Natural killer cell treated with Interleukin-12 subunit alpha and Interleukin-12 subunit beta and Interleukin-15 and Interleukin-18, amount 100 ng/mL, for 72 hours (primary cell): ENCODE measurements around the gene PPP1R12C. TPM values are rescaled to one million over a fixed set of nuclear protein-coding genes. Genes with fewer than 3 reads are reported as not detected.
A peak's percentile ranks its signal among the peaks of the same experiment; 100 is the strongest.

Source experiments
- ATAC-seq, 2 donors: fragments of 150-1000 bp; cut with Tn5 transposase in 1 of 2; sonication (Bioruptor Pico), chemical (Tn5 transposase) in 1 of 2; 2 replicates each; pipeline ENCODE4 v1.10.0; 2021
- DNase-seq: peaks from one replicate; pipeline ENCODE4 v3.0.0; 2022; ENCODE audit warnings: low spot score
- H3K27ac Mint-ChIP-seq, 2 donors: 1 replicate in 1 of 2; 2 replicates in 1 of 2; pipeline ENCODE4 v1.8.0; 2022; ENCODE audit warnings: mixed read lengths in 2 of 2, mild to moderate bottlenecking in 1 of 2, moderate library complexity in 1 of 2
- H3K27me3 Mint-ChIP-seq, 2 donors: 1 replicate in 1 of 2; 2 replicates in 1 of 2; pipeline ENCODE4 v1.8.0; 2022; ENCODE audit warnings: mixed read lengths in 2 of 2
- H3K36me3 Mint-ChIP-seq: one replicate; pipeline ENCODE4 v1.8.0; 2022; ENCODE audit warnings: mixed read lengths
- H3K4me1 Mint-ChIP-seq, 2 donors: 1 replicate in 1 of 2; 2 replicates in 1 of 2; pipeline ENCODE4 v1.8.0; 2022; ENCODE audit warnings: low read depth in 2 of 2, mixed read lengths in 2 of 2, mild to moderate bottlenecking in 1 of 2
- H3K4me3 Mint-ChIP-seq: one replicate; pipeline ENCODE4 v1.8.0; 2022; ENCODE audit warnings: mixed read lengths
- H3K9me3 Mint-ChIP-seq: 2 replicates; pipeline ENCODE4 v1.8.0; 2022; ENCODE audit warnings: mixed read lengths
- total RNA-seq, 2 donors: library from RNA; stranded (reverse); gene quantifications; one replicate each; pipeline ENCODE4 v1.2.3, GENCODE V29; 2022

Gene PPP1R12C
- total RNA-seq, 2 donors from 2014 or later, result 157 to 251 TPM

- DNase-seq (peak; percentile 58), ATAC-seq (no peak)
- no peaks in the 10 kb centered on the region for H3K36me3 Mint-ChIP-seq
- peaks cover 21 to 24% of the 10 kb centered on the region in 2 donors for H3K27me3 Mint-ChIP-seq
- H3K4me1 Mint-ChIP-seq, result peaks cover 34 to 37% of the 10 kb centered on the region in 2 donors
- no peak overlapping the region for H3K4me3 Mint-ChIP-seq
- no peak overlapping the region for H3K27ac Mint-ChIP-seq
- peaks cover 3% of the 10 kb centered on the region for H3K9me3 Mint-ChIP-seq
Measured at GRCh38 chr19:55085923-55086715, 31.3 kb downstream of the PPP1R12C start.

DNA sequence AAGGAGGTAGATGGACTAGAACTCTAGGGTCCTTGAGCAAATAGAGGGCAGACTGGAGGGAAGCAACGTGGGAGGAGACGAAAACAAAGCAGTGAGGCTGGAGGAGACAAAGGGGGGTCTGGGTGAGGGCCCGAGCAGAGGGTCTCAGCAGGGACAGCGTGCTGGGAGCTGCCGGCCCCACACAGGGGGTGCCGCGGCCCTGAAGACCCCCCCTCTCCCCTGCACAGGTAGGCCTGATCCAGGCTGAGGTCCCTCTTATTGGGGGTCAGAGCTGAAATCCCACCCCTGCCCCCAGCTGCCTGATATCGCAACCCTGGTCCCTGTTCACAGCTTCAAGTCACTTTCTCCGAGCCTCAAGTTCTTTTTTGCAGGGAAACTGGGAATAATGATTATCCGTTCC lies 33.0 kb downstream of the PPP1R12C start:
- peaks cover 21 to 24% of the 10 kb centered on the region in 2 donors for H3K27me3 Mint-ChIP-seq
- DNase-seq, result no peak
- H3K4me3 Mint-ChIP-seq, result no peak overlapping the region
- peaks cover 3% of the 10 kb centered on the region for H3K9me3 Mint-ChIP-seq
- no peak for ATAC-seq
- no peaks in the 10 kb centered on the region for H3K36me3 Mint-ChIP-seq
- H3K4me1 Mint-ChIP-seq, result peaks cover 44 to 46% of the 10 kb centered on the region in 2 donors
- H3K27ac Mint-ChIP-seq, result no peak overlapping the region

- H3K9me3 Mint-ChIP-seq, result peaks cover 3% of the 10 kb centered on the region
- no peak for ATAC-seq
- H3K27ac Mint-ChIP-seq, result peak overlapping the region in 1 of 2 donors; percentile 77
- DNase-seq, result peak; percentile 49
- no peaks in the 10 kb centered on the region for H3K36me3 Mint-ChIP-seq
- H3K4me1 Mint-ChIP-seq, result peaks cover 35 to 40% of the 10 kb centered on the region in 2 donors
- peaks cover 15 to 17% of the 10 kb centered on the region in 2 donors for H3K27me3 Mint-ChIP-seq
- peak overlapping the region; percentile 48 for H3K4me3 Mint-ChIP-seq
Measured at GRCh38 chr19:55083004-55083850, 34.2 kb downstream of the PPP1R12C start.

DNA sequence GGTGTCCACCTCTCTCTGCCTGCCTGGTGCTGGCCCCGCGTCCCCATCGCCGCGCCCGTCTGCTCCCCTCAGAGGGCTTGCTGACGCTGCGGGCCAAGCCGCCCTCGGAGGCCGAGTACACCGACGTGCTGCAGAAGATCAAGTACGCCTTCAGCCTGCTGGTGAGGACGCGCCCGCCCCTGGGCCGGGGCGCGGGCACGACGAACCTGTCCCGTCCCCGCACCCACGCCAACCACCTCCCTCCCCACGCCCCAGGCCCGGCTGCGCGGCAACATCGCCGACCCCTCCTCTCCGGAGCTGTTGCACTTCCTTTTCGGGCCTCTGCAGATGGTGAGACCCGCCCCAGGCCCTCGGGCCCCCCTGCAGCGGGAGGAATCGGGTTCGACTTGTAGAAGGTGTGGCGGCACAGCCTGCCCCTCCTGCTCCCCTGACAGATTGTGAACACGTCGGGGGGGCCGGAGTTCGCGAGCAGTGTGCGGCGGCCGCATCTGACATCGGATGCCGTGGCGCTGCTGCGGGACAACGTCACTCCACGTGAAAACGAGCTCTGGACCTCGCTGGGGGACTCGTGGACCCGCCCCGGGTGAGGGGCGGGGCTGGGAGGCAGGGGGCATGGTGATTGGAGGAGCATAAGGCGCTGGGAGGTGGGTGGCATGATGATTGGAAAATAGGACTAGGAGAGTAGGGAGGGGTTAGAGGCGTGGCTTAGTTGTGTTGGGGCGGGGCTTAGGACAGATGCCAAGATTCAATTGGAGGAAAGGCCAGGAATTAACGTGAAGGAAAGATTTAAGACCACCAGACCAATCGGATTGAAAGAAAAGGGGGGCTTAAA lies 35.2 kb downstream of the PPP1R12C start:
- Mint-ChIP-seq H3K4me1 (peaks cover 25 to 30% of the 10 kb centered on the region in 2 donors), H3K4me3 (peak overlapping the region; percentile 86), H3K36me3 (no peaks in the 10 kb centered on the region), H3K9me3 (peaks cover 3% of the 10 kb centered on the region), H3K27me3 (peaks cover 12 to 15% of the 10 kb centered on the region in 2 donors), H3K27ac (peak overlapping the region in 1 of 2 donors; percentile 77)
- ATAC-seq (peak; percentile 4 to 13), DNase-seq (peak; percentile 67)

GRCh38 chr19:55081770-55082019 lies 35.7 kb downstream of the PPP1R12C start:
- Mint-ChIP-seq H3K27me3 (peaks cover 10 to 15% of the 10 kb centered on the region in 2 donors), H3K27ac (no peak overlapping the region), H3K4me1 (peaks cover 23 to 27% of the 10 kb centered on the region in 2 donors), H3K4me3 (peak overlapping the region; percentile 86), H3K36me3 (no peaks in the 10 kb centered on the region), H3K9me3 (peaks cover 3% of the 10 kb centered on the region)
- DNase-seq (no peak), ATAC-seq (no peak)

DNA sequence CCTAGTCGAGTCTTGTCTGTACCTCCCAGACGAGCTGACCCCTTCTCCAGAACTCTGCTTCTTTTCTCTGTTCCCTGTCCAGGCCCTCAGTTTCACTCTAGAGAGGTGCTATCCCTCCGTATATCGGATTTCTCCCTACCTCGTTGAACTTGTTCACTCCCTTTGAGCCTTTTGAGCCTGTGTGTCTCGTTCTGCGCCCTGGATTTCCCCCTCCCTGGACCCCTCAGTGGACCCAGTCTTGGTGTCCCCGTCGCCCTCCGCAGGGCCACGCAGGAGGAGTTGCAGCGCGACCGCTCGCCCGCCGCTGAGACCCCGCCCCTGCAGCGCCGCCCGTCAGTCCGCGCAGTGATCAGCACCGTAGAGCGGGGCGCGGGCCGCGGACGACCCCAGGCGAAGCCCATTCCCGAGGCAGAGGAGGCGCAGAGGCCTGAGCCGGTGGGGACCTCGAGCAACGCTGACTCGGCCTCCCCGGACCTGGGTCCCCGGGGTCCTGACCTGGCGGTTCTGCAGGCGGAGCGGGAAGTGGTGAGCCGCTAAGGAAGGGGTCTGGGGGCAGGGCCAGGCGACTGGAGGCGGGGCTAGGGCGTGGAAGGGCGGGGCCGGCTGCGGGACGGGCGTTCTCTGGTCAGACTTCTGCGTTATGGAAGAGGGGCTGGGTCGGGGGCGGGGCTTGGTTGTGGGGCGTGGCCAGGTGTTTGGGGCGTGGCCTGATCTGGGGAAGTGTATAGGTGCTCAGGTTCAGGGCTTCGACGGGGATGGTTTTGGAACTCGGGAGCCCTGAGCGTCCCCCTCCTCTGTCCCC lies 36.3 kb downstream of the PPP1R12C start:
- peak; percentile 91 to 93 for ATAC-seq
- H3K36me3 Mint-ChIP-seq, result no peaks in the 10 kb centered on the region
- peaks cover 23 to 27% of the 10 kb centered on the region in 2 donors for H3K4me1 Mint-ChIP-seq
- peaks cover 3% of the 10 kb centered on the region for H3K9me3 Mint-ChIP-seq
- peak overlapping the region; percentile 73 to 88 for H3K27ac Mint-ChIP-seq
- peak; percentile 93 for DNase-seq
- peaks cover 10 to 15% of the 10 kb centered on the region in 2 donors for H3K27me3 Mint-ChIP-seq
- peak overlapping the region; percentile 86 for H3K4me3 Mint-ChIP-seq

GRCh38 chr19:55080121-55080967 lies 37.1 kb downstream of the PPP1R12C start:
- peaks cover 3% of the 10 kb centered on the region for H3K9me3 Mint-ChIP-seq
- peaks cover 10 to 15% of the 10 kb centered on the region in 2 donors for H3K27me3 Mint-ChIP-seq
- H3K4me1 Mint-ChIP-seq, result peaks cover 23 to 27% of the 10 kb centered on the region in 2 donors
- no peaks in the 10 kb centered on the region for H3K36me3 Mint-ChIP-seq
- H3K4me3 Mint-ChIP-seq, result peak overlapping the region; percentile 86
- H3K27ac Mint-ChIP-seq, result peak overlapping the region; percentile 73 to 88
- peak; percentile 86 for DNase-seq
- peak; percentile 70 to 86 for ATAC-seq

DNA sequence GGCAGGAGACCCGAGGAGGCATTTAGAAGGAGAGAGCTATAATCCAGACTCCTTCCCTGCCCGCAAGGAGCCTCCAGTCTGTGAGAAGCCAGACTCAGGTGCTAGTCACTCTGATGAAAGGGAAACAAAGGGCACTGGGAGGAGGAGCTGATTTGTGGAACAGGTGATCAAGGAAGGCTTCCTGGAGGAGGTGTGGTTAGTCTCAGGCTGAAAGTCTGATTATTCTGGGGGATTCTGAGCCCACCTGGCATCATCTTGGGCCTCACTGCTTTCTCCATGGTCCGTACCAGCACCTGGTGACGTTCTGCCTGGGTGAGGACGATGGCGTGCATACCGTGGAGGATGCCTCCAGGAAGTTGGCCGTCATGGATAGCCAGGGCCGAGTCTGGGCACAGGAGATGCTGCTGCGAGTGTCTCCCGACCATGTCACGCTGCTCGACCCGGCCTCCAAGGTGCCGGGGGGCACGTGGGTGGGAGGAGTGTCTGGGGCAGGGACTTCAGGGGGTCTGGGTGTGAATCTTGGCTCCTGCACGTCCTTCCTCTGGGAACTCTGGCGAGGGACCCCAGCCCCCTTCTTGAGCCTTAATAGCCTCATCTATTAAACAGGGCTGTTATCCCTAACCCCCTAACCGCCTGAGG lies 37.9 kb downstream of the PPP1R12C start:
- ATAC-seq, result no peak
- H3K4me3 Mint-ChIP-seq, result peak overlapping the region; percentile 86
- H3K9me3 Mint-ChIP-seq, result peaks cover 3% of the 10 kb centered on the region
- no peaks in the 10 kb centered on the region for H3K36me3 Mint-ChIP-seq
- peaks cover 23 to 27% of the 10 kb centered on the region in 2 donors for H3K4me1 Mint-ChIP-seq
- peak overlapping the region; percentile 73 to 88 for H3K27ac Mint-ChIP-seq
- DNase-seq, result peak; percentile 46
- peaks cover 10 to 20% of the 10 kb centered on the region in 2 donors for H3K27me3 Mint-ChIP-seq

GRCh38 chr19:55078996-55079395 lies 38.4 kb downstream of the PPP1R12C start:
- ATAC-seq (no peak), DNase-seq (no peak)
- Mint-ChIP-seq H3K4me1 (peaks cover 23 to 27% of the 10 kb centered on the region in 2 donors), H3K9me3 (peaks cover 3% of the 10 kb centered on the region), H3K36me3 (no peaks in the 10 kb centered on the region), H3K27ac (no peak overlapping the region), H3K4me3 (peak overlapping the region; percentile 41), H3K27me3 (peaks cover 13 to 19% of the 10 kb centered on the region in 2 donors)

GRCh38 chr19:55077106-55077505 lies 40.3 kb downstream of the PPP1R12C start:
- Mint-ChIP-seq H3K27me3 (peaks cover 6 to 13% of the 10 kb centered on the region in 2 donors), H3K9me3 (no peaks in the 10 kb centered on the region), H3K36me3 (no peaks in the 10 kb centered on the region), H3K27ac (no peak overlapping the region), H3K4me1 (peaks cover 17 to 18% of the 10 kb centered on the region in 2 donors), H3K4me3 (no peak overlapping the region)
- DNase-seq (peak; percentile 25), ATAC-seq (no peak)

GRCh38 chr19:55076321-55076720 lies 41.1 kb downstream of the PPP1R12C start:
- no peak for ATAC-seq
- H3K36me3 Mint-ChIP-seq, result no peaks in the 10 kb centered on the region
- H3K27ac Mint-ChIP-seq, result no peak overlapping the region
- H3K4me3 Mint-ChIP-seq, result no peak overlapping the region
- DNase-seq, result peak; percentile 56
- peaks cover 17 to 21% of the 10 kb centered on the region in 2 donors for H3K4me1 Mint-ChIP-seq
- peaks cover 10 to 13% of the 10 kb centered on the region in 2 donors for H3K27me3 Mint-ChIP-seq
- H3K9me3 Mint-ChIP-seq, result no peaks in the 10 kb centered on the region
